Endometrial microvascular endothelial cells (primary cell): ENCODE data around the gene NAPA. TPM values are rescaled to one million over a fixed set of nuclear protein-coding genes. Genes with fewer than 3 reads are reported as not detected.

ENCODE experiments used
- in situ Hi-C: cut with HindIII; loops from 2 replicates; pipeline ENCODE4 v1.10.0; 2017; ENCODE audit warnings: low sequenced_read_pairs, low pct_unique_long_range_greater_than_20kb; ENCODE audit errors: inconsistent ontology term
- total RNA-seq: library from RNA; depleted of rRNA; stranded (reverse); fragments of >200 nt; gene quantifications from one replicate; pipeline ENCODE4 v1.2.3, GENCODE V29; 2015; ENCODE audit errors: inconsistent ontology term

Gene NAPA
- total RNA-seq, 1 donor from 2014 or later = 138 TPM

GRCh38 chr19:47507012-47507411 is 7.9 kb downstream of the NAPA start:
- in situ Hi-C loops = no loop called here

- in situ Hi-C loops = no loop called here
Observed at GRCh38 chr19:47506459-47506858, 8.4 kb downstream of the NAPA start.

GRCh38 chr19:47505506-47505905 is 9.4 kb downstream of the NAPA start:
- in situ Hi-C loops = no loop called here

GRCh38 chr19:47503826-47504150 is 11.1 kb downstream of the NAPA start:
- in situ Hi-C loops = no loop called here

- in situ Hi-C loops = no loop called here
Observed at GRCh38 chr19:47503130-47503825, 11.6 kb downstream of the NAPA start.

- in situ Hi-C loops = no loop called here
Observed at GRCh38 chr19:47499863-47500830, 14.7 kb downstream of the NAPA start.

- in situ Hi-C loops = no loop called here
Observed at GRCh38 chr19:47499371-47499770, 15.5 kb downstream of the NAPA start.

- in situ Hi-C loops = no loop called here
Observed at GRCh38 chr19:47498561-47498960, 16.3 kb downstream of the NAPA start.

- in situ Hi-C loops = no loop called here
Observed at GRCh38 chr19:47497821-47498520, 16.9 kb downstream of the NAPA start.

- in situ Hi-C loops = no loop called here
Observed at GRCh38 chr19:47497050-47497766, 17.7 kb downstream of the NAPA start.

- in situ Hi-C loops = no loop called here
Observed at GRCh38 chr19:47495478-47496372, 19.1 kb downstream of the NAPA start.

- in situ Hi-C loops = no loop called here
Observed at GRCh38 chr19:47494729-47495128, 20.1 kb downstream of the NAPA start.

- in situ Hi-C loops = no loop called here
Observed at GRCh38 chr19:47494211-47494547, 20.7 kb downstream of the NAPA start.

GRCh38 chr19:47493378-47494210 is 21.3 kb downstream of the NAPA start:
- in situ Hi-C loops = no loop called here

- in situ Hi-C loops = no loop called here
Observed at GRCh38 chr19:47492571-47493377, 22.1 kb downstream of the NAPA start.

GRCh38 chr19:47492137-47492533 is 22.7 kb downstream of the NAPA start:
- in situ Hi-C loops = no loop called here
